Heart right ventricle (tissue), 16 donors: ENCODE data around the gene BICC1. TPM values are rescaled to one million over a fixed set of nuclear protein-coding genes. Genes with fewer than 3 reads are reported as not detected.

Experiments used
- ATAC-seq, 8 donors: fragments of 200-7000 bp; cut with Tn5 transposase; one replicate each; pipeline ENCODE4 v1.9.1; 2020; ENCODE audit warnings: mild to moderate bottlenecking in 8 of 8, moderate library complexity in 8 of 8, moderate number of reproducible peaks in 1 of 8
- DNase-seq, 2 donors: peaks; one replicate each; pipeline ENCODE4 v3.0.0-alpha.2; 2020
- H3K27ac ChIP-seq, 10 donors: fragments of 200-600 bp; sonication (generic) in 2 of 10; one replicate each; pipeline versions ENCODE4 v1.5.0 to v1.8.0; 2020 to 2022; ENCODE audit warnings: mild to moderate bottlenecking in 3 of 10
- H3K27me3 ChIP-seq, 7 donors: fragments of 200-600 bp; one replicate each; pipeline ENCODE4 v1.8.0; 2021 to 2022; ENCODE audit warnings: mild to moderate bottlenecking in 2 of 7
- H3K36me3 ChIP-seq, 9 donors: fragments of 200-600 bp; sonication (generic) in 1 of 9; one replicate each; pipeline versions ENCODE4 v1.5.0 to v1.8.0; 2020 to 2022; ENCODE audit warnings: mild to moderate bottlenecking in 2 of 9
- H3K4me1 ChIP-seq, 9 donors: fragments of 200-600 bp; sonication (generic) in 1 of 9; one replicate each; pipeline versions ENCODE4 v1.5.0 to v1.8.0; 2020 to 2022; ENCODE audit warnings: mild to moderate bottlenecking in 4 of 9
- H3K4me3 ChIP-seq, 10 donors: fragments of 200-600 bp; sonication (generic) in 2 of 10; one replicate each; pipeline versions ENCODE4 v1.5.0 to v1.8.0; 2020 to 2022; ENCODE audit warnings: mild to moderate bottlenecking in 7 of 10, moderate library complexity in 2 of 10
- H3K9me3 ChIP-seq, 11 donors: fragments of 200-600 bp in 10 of 11; sonication (generic) in 2 of 11; one replicate each; pipeline versions ENCODE4 v1.5.0 to v1.8.0; 2013 to 2022; ENCODE audit warnings: mild to moderate bottlenecking in 2 of 11, control low read depth in 1 of 11, moderate library complexity in 1 of 11
- WGBS, 2 donors: extraction: QIAGEN DNeasy Blood & Tissue Kit; methylation state at CpG; one replicate each; pipeline ENCODE4 v1.1.7; 2013; ENCODE audit warnings: inconsistent platforms in 1 of 2; 5-methylcytosine and 5-hydroxymethylcytosine counted together
- intact Hi-C, 10 donors: fragments of 100-400 bp; cut with DNase I; formaldehyde crosslinking; loops; one replicate each; pipeline versions ENCODE4 v1.11.1 to v1.14.2; 2022
- polyA plus RNA-seq, 2 donors: library from polyadenylated mRNA; stranded (reverse); fragments of 200-250 nt; gene quantifications; one replicate each; pipeline ENCODE4 v1.2.3, GENCODE V29; 2013
- total RNA-seq, 10 donors: library from RNA; stranded (reverse); fragmentation: NEBNext Ultra II Directional in 3 of 10; extraction: Animal tissue kit (Norgen Biotek cat#: 25700) in 3 of 10; gene quantifications; one replicate each; pipeline versions ENCODE4 v1.2.1 to v1.2.4, GENCODE V29; 2021 to 2023
- TF ChIP-seq, protein P1 (sequence below), 9 donors: fragments of 200-600 bp; sonication (generic) in 2 of 9; IDR thresholded peaks; one replicate each; pipeline versions ENCODE4 v1.5.0 to v1.8.0; 2021 to 2022; ENCODE audit warnings: antibody characterized with exemption in 9 of 9, mild to moderate bottlenecking in 5 of 9, moderate library complexity in 1 of 9
- donor health status: Arrhythmogenic right ventricular cardiomyopathy.
- donor health status: ischemic (EF 13 %, LVEDD 7.1; RV severe dilation, severe dysfunction).
- donor health status: healthy with polysubstance abuse.
- donor health status: DM: no; HTN: yes; CAD: no.
- donor health status: DM: no; HTN: no; CAD: no.
- donor health status: ischemic (EF 25% LVEDD 6.9; RV normal size, moderate dysfunction).
- donor health status: ischemic (EF 25% LVEDD 5.7; RV mildly dilated, moderate dysfunction).
- donor health status: healthy.
- donor health status: DM: yes; HTN: yes; CAD: no.
- donor health status: Ischemic cardiomyopathy.
- donor health status: ischemic (EF 35%, LVEDD 5.7; RV mildly dilated, moderate dysfunction).
- donor health status: nonischemic (EF 11% LVEDD 7.7; RV severe dilation, severe dysfunction).
- donor health status: DM: yes; HTN: yes; CAD: no.
- donor health status: PGD.
- donor health status: ischemic (EF 29% LVEDD 5.4; RV normal size, mild dysfunction).
- donor health status: nonischemic (EF 23%, LVEDD 6.1; RV moderate dilation, normal function).

BICC1 gene
- total and polyA plus RNA-seq, 12 donors, result 1.6 to 9.2 (median 5.0) TPM

- WGBS, 2 donors, result 68 to 73% methylated on average over 6 of the region's 6 CpGs
- Histone ChIP-seq H3K36me3 (no peaks in the 10 kb centered on the region), H3K4me3 (no peak overlapping the region), H3K9me3 (peaks cover 0 to 5% (median 0%) of the 10 kb centered on the region in 11 donors), H3K4me1 (peaks cover 0 to 5% (median 0%) of the 10 kb centered on the region in 9 donors), H3K27ac (no peak overlapping the region), H3K27me3 (no peaks in the 10 kb centered on the region)
- TF ChIP-seq, protein P1, sequence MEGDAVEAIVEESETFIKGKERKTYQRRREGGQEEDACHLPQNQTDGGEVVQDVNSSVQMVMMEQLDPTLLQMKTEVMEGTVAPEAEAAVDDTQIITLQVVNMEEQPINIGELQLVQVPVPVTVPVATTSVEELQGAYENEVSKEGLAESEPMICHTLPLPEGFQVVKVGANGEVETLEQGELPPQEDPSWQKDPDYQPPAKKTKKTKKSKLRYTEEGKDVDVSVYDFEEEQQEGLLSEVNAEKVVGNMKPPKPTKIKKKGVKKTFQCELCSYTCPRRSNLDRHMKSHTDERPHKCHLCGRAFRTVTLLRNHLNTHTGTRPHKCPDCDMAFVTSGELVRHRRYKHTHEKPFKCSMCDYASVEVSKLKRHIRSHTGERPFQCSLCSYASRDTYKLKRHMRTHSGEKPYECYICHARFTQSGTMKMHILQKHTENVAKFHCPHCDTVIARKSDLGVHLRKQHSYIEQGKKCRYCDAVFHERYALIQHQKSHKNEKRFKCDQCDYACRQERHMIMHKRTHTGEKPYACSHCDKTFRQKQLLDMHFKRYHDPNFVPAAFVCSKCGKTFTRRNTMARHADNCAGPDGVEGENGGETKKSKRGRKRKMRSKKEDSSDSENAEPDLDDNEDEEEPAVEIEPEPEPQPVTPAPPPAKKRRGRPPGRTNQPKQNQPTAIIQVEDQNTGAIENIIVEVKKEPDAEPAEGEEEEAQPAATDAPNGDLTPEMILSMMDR (IDR thresholded peaks at IDR 0.05), result no peak
- ATAC-seq (no peak), DNase-seq (no peak)
- intact Hi-C loops, result no loop called here
Observed at GRCh38 chr10:58609532-58610150, 97.0 kb downstream of the BICC1 start.

GRCh38 chr10:58615237-58615935 is 102.7 kb downstream of the BICC1 start:
- no peaks in the 10 kb centered on the region for H3K27me3 ChIP-seq
- peaks cover 0 to 6% (median 0%) of the 10 kb centered on the region in 11 donors for H3K9me3 ChIP-seq
- TF ChIP-seq, protein P1 (IDR thresholded peaks at IDR 0.05), result no peak
- no peak overlapping the region for H3K4me3 ChIP-seq
- no peak overlapping the region for H3K27ac ChIP-seq
- H3K4me1 ChIP-seq, result peaks cover 0 to 13% (median 0%) of the 10 kb centered on the region in 9 donors
- DNase-seq (no peak), ATAC-seq (no peak)
- intact Hi-C loops, result no loop called here
- WGBS, 2 donors, result 90 to 93% methylated on average over 14 of the region's 14 CpGs
- H3K36me3 ChIP-seq, result no peaks in the 10 kb centered on the region

- peaks cover 0 to 6% (median 0%) of the 10 kb centered on the region in 11 donors for H3K9me3 ChIP-seq
- TF ChIP-seq, protein P1 (IDR thresholded peaks at IDR 0.05), result no peak
- no peaks in the 10 kb centered on the region for H3K27me3 ChIP-seq
- DNase-seq (no peak), ATAC-seq (no peak)
- intact Hi-C loops, result no loop called here
- no peak overlapping the region for H3K27ac ChIP-seq
- WGBS, 2 donors, result 86% methylated on average over 14 of the region's 14 CpGs
- no peak overlapping the region for H3K4me3 ChIP-seq
- H3K36me3 ChIP-seq, result no peaks in the 10 kb centered on the region
- peaks cover 0 to 13% (median 0%) of the 10 kb centered on the region in 9 donors for H3K4me1 ChIP-seq
Observed at GRCh38 chr10:58618158-58618676, 105.5 kb downstream of the BICC1 start.

GRCh38 chr10:58621379-58622077 is 108.9 kb downstream of the BICC1 start:
- H3K27me3 ChIP-seq, result no peaks in the 10 kb centered on the region
- ATAC-seq, result no peak
- H3K36me3 ChIP-seq, result no peaks in the 10 kb centered on the region
- intact Hi-C loops, result no loop called here
- DNase-seq, result no peak
- TF ChIP-seq, protein P1 (IDR thresholded peaks at IDR 0.05), result no peak
- 78 to 83% methylated on average over 7 of the region's 7 CpGs for WGBS, 2 donors
- H3K4me1 ChIP-seq, result peaks cover 0 to 7% (median 0%) of the 10 kb centered on the region in 9 donors
- H3K27ac ChIP-seq, result no peak overlapping the region
- no peak overlapping the region for H3K4me3 ChIP-seq
- H3K9me3 ChIP-seq, result peaks cover 0 to 6% (median 0%) of the 10 kb centered on the region in 11 donors
